ENCODE data around the gene AKAIN1.

AKAIN1 gene

GRCh38 chr18:5196253-5197031, 615 bp downstream of the AKAIN1 start:
- Histone ChIP-seq H2BK5ac (ENCODE audit: low read length) (no peak overlapping the region), H3K9ac (ENCODE audit: low read length) (no peak overlapping the region), H3K4me3 (ENCODE audit: low read length) (no peak overlapping the region), H3K79me1 (ENCODE audit: low read length) (no peaks in the 10 kb centered on the region), H3K23ac (ENCODE audit: low read length) (no peak overlapping the region), H3K79me2 (ENCODE audit: control insufficient read depth, insufficient read depth, low read length) (no peaks in the 10 kb centered on the region), H4K8ac (ENCODE audit: low read depth, low read length) (no peak overlapping the region), H2AK5ac (ENCODE audit: low read length) (no peak overlapping the region), H2BK15ac (replicated peaks; ENCODE audit: low read depth) (no peak overlapping the region), H4K5ac (ENCODE audit: low read length) (no peak overlapping the region), H3K4ac (ENCODE audit: low read depth, low read length) (no peak overlapping the region), H3K36me3 (ENCODE audit: control insufficient read depth, insufficient read depth, low read length) (no peaks in the 10 kb centered on the region), H3K4me1 (ENCODE audit: control insufficient read depth, low read depth, low read length) (no peaks in the 10 kb centered on the region), H3K27ac (ENCODE audit: low read depth, low read length) (no peak overlapping the region), H3K4me2 (ENCODE audit: low read length) (peak overlapping the region; percentile 94), H3K18ac (ENCODE audit: low read length) (no peak overlapping the region), H2BK120ac (ENCODE audit: low read depth, low read length) (no peak overlapping the region), H3K27me3 (ENCODE audit: insufficient read depth, low read length, poor library complexity) (peaks cover 22% of the 10 kb centered on the region), H3K56ac (ENCODE audit: low read length) (no peak overlapping the region)
- WGBS (ENCODE audit: extremely low coverage, insufficient coverage, low lambda C conversion rate), result no CpG with 5 or more reads among the region's 50 CpGs
- peak; percentile 44 for DNase-seq

GRCh38 chr18:5195656-5196055, 1.4 kb downstream of the AKAIN1 start:
- Histone ChIP-seq H3K9ac (ENCODE audit: low read length) (no peak overlapping the region), H2BK120ac (ENCODE audit: low read depth, low read length) (no peak overlapping the region), H2BK15ac (replicated peaks; ENCODE audit: low read depth) (no peak overlapping the region), H3K27ac (ENCODE audit: low read depth, low read length) (no peak overlapping the region), H4K8ac (ENCODE audit: low read depth, low read length) (no peak overlapping the region), H3K27me3 (ENCODE audit: insufficient read depth, low read length, poor library complexity) (peaks cover 22% of the 10 kb centered on the region), H3K18ac (ENCODE audit: low read length) (no peak overlapping the region), H3K4ac (ENCODE audit: low read depth, low read length) (no peak overlapping the region), H4K5ac (ENCODE audit: low read length) (no peak overlapping the region), H3K56ac (ENCODE audit: low read length) (no peak overlapping the region), H3K79me1 (ENCODE audit: low read length) (no peaks in the 10 kb centered on the region), H2AK5ac (ENCODE audit: low read length) (no peak overlapping the region), H3K4me1 (ENCODE audit: control insufficient read depth, low read depth, low read length) (no peaks in the 10 kb centered on the region), H3K79me2 (ENCODE audit: control insufficient read depth, insufficient read depth, low read length) (no peaks in the 10 kb centered on the region), H3K23ac (ENCODE audit: low read length) (no peak overlapping the region), H3K4me2 (ENCODE audit: low read length) (no peak overlapping the region), H2BK5ac (ENCODE audit: low read length) (no peak overlapping the region), H3K4me3 (ENCODE audit: low read length) (no peak overlapping the region), H3K36me3 (ENCODE audit: control insufficient read depth, insufficient read depth, low read length) (no peaks in the 10 kb centered on the region)
- WGBS (ENCODE audit: extremely low coverage, insufficient coverage, low lambda C conversion rate), result no CpG with 5 or more reads among the region's 2 CpGs
- DNase-seq, result peak; percentile 13

- no peak overlapping the region for H3K56ac ChIP-seq (ENCODE audit: low read length)
- no peak overlapping the region for H2BK15ac ChIP-seq (replicated peaks; ENCODE audit: low read depth)
- no peak overlapping the region for H4K8ac ChIP-seq (ENCODE audit: low read depth, low read length)
- H3K4me2 ChIP-seq (ENCODE audit: low read length), result no peak overlapping the region
- H3K4ac ChIP-seq (ENCODE audit: low read depth, low read length), result no peak overlapping the region
- no peak overlapping the region for H3K9ac ChIP-seq (ENCODE audit: low read length)
- no peak overlapping the region for H3K4me3 ChIP-seq (ENCODE audit: low read length)
- H3K36me3 ChIP-seq (ENCODE audit: control insufficient read depth, insufficient read depth, low read length), result no peaks in the 10 kb centered on the region
- no peaks in the 10 kb centered on the region for H3K79me2 ChIP-seq (ENCODE audit: control insufficient read depth, insufficient read depth, low read length)
- H3K27ac ChIP-seq (ENCODE audit: low read depth, low read length), result no peak overlapping the region
- DNase-seq, result no peak
- no peak overlapping the region for H3K18ac ChIP-seq (ENCODE audit: low read length)
- H2BK5ac ChIP-seq (ENCODE audit: low read length), result no peak overlapping the region
- H3K27me3 ChIP-seq (ENCODE audit: insufficient read depth, low read length, poor library complexity), result no peaks in the 10 kb centered on the region
- no peak overlapping the region for H3K23ac ChIP-seq (ENCODE audit: low read length)
- no peak overlapping the region for H4K5ac ChIP-seq (ENCODE audit: low read length)
- H2AK5ac ChIP-seq (ENCODE audit: low read length), result no peak overlapping the region
- H2BK120ac ChIP-seq (ENCODE audit: low read depth, low read length), result no peak overlapping the region
- WGBS (ENCODE audit: extremely low coverage, insufficient coverage, low lambda C conversion rate), result no CpG with 5 or more reads among the region's 3 CpGs
- no peaks in the 10 kb centered on the region for H3K4me1 ChIP-seq (ENCODE audit: control insufficient read depth, low read depth, low read length)
- no peaks in the 10 kb centered on the region for H3K79me1 ChIP-seq (ENCODE audit: low read length)
Measured at GRCh38 chr18:5180254-5180653, 16.8 kb downstream of the AKAIN1 start.

GRCh38 chr18:5178519-5178918, 18.5 kb downstream of the AKAIN1 start:
- Histone ChIP-seq H3K4me3 (ENCODE audit: low read length) (no peak overlapping the region), H3K4me1 (ENCODE audit: control insufficient read depth, low read depth, low read length) (no peaks in the 10 kb centered on the region), H2AK5ac (ENCODE audit: low read length) (no peak overlapping the region), H3K79me1 (ENCODE audit: low read length) (no peaks in the 10 kb centered on the region), H3K79me2 (ENCODE audit: control insufficient read depth, insufficient read depth, low read length) (no peaks in the 10 kb centered on the region), H3K36me3 (ENCODE audit: control insufficient read depth, insufficient read depth, low read length) (no peaks in the 10 kb centered on the region), H4K8ac (ENCODE audit: low read depth, low read length) (no peak overlapping the region), H3K56ac (ENCODE audit: low read length) (no peak overlapping the region), H2BK5ac (ENCODE audit: low read length) (no peak overlapping the region), H3K4ac (ENCODE audit: low read depth, low read length) (no peak overlapping the region), H3K27ac (ENCODE audit: low read depth, low read length) (no peak overlapping the region), H3K23ac (ENCODE audit: low read length) (no peak overlapping the region), H3K18ac (ENCODE audit: low read length) (no peak overlapping the region), H3K27me3 (ENCODE audit: insufficient read depth, low read length, poor library complexity) (no peaks in the 10 kb centered on the region), H4K5ac (ENCODE audit: low read length) (no peak overlapping the region), H2BK15ac (replicated peaks; ENCODE audit: low read depth) (no peak overlapping the region), H3K4me2 (ENCODE audit: low read length) (no peak overlapping the region), H3K9ac (ENCODE audit: low read length) (no peak overlapping the region), H2BK120ac (ENCODE audit: low read depth, low read length) (no peak overlapping the region)
- WGBS (ENCODE audit: extremely low coverage, insufficient coverage, low lambda C conversion rate), result no CpG with 5 or more reads among the region's 1 CpG
- no peak for DNase-seq

- Histone ChIP-seq H3K56ac (ENCODE audit: low read length) (no peak overlapping the region), H2BK5ac (ENCODE audit: low read length) (no peak overlapping the region), H4K8ac (ENCODE audit: low read depth, low read length) (no peak overlapping the region), H3K4me3 (ENCODE audit: low read length) (no peak overlapping the region), H3K4me2 (ENCODE audit: low read length) (no peak overlapping the region), H3K79me2 (ENCODE audit: control insufficient read depth, insufficient read depth, low read length) (no peaks in the 10 kb centered on the region), H2BK120ac (ENCODE audit: low read depth, low read length) (no peak overlapping the region), H3K36me3 (ENCODE audit: control insufficient read depth, insufficient read depth, low read length) (no peaks in the 10 kb centered on the region), H3K23ac (ENCODE audit: low read length) (no peak overlapping the region), H3K27me3 (ENCODE audit: insufficient read depth, low read length, poor library complexity) (no peaks in the 10 kb centered on the region), H3K9ac (ENCODE audit: low read length) (no peak overlapping the region), H3K4me1 (ENCODE audit: control insufficient read depth, low read depth, low read length) (no peaks in the 10 kb centered on the region), H2BK15ac (replicated peaks; ENCODE audit: low read depth) (no peak overlapping the region), H3K27ac (ENCODE audit: low read depth, low read length) (no peak overlapping the region), H3K18ac (ENCODE audit: low read length) (no peak overlapping the region), H3K79me1 (ENCODE audit: low read length) (no peaks in the 10 kb centered on the region), H3K4ac (ENCODE audit: low read depth, low read length) (no peak overlapping the region), H2AK5ac (ENCODE audit: low read length) (no peak overlapping the region), H4K5ac (ENCODE audit: low read length) (no peak overlapping the region)
- WGBS (ENCODE audit: extremely low coverage, insufficient coverage, low lambda C conversion rate), result no CpG with 5 or more reads among the region's 5 CpGs
- DNase-seq, result no peak
Measured at GRCh38 chr18:5175378-5175777, 21.7 kb downstream of the AKAIN1 start.

DNA sequence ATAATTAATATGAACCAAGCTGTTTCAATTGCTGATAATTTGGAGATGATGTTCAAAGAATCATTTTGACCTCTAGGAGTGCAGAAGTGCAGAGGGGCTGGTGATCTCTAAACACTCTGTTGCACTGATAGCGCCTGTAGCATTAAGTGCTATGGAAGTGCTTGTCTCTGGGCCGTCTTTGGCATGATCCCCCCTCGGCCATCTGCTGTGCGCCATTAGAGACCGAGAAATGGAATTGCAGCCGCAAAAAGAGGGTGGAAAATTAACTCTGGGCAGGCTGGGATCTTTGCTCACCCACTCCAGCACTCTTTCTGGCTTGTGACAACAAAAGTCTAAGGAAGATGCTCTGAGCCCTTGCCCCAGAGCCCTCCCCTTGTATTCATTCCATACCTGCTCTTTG, 23.4 kb downstream of the AKAIN1 start:
- no peak for DNase-seq
- H3K4me3 ChIP-seq (ENCODE audit: low read length), result no peak overlapping the region

More for the DNA sequence above, 23.4 kb downstream of the AKAIN1 start:
- no peak overlapping the region for H3K4me2 ChIP-seq (ENCODE audit: low read length)
- no peaks in the 10 kb centered on the region for H3K36me3 ChIP-seq (ENCODE audit: control insufficient read depth, insufficient read depth, low read length)
- no peak overlapping the region for H3K23ac ChIP-seq (ENCODE audit: low read length)
- no peak overlapping the region for H4K8ac ChIP-seq (ENCODE audit: low read depth, low read length)
- H2BK120ac ChIP-seq (ENCODE audit: low read depth, low read length), result no peak overlapping the region
- no peak overlapping the region for H4K5ac ChIP-seq (ENCODE audit: low read length)
- H3K79me2 ChIP-seq (ENCODE audit: control insufficient read depth, insufficient read depth, low read length), result no peaks in the 10 kb centered on the region
- no peak overlapping the region for H3K18ac ChIP-seq (ENCODE audit: low read length)
- no peaks in the 10 kb centered on the region for H3K79me1 ChIP-seq (ENCODE audit: low read length)
- no peaks in the 10 kb centered on the region for H3K27me3 ChIP-seq (ENCODE audit: insufficient read depth, low read length, poor library complexity)
- H3K4ac ChIP-seq (ENCODE audit: low read depth, low read length), result no peak overlapping the region
- H2BK5ac ChIP-seq (ENCODE audit: low read length), result no peak overlapping the region
- no peak overlapping the region for H2AK5ac ChIP-seq (ENCODE audit: low read length)
- H3K27ac ChIP-seq (ENCODE audit: low read depth, low read length), result no peak overlapping the region
- no peak overlapping the region for H2BK15ac ChIP-seq (replicated peaks; ENCODE audit: low read depth)
- H3K56ac ChIP-seq (ENCODE audit: low read length), result no peak overlapping the region
- H3K9ac ChIP-seq (ENCODE audit: low read length), result no peak overlapping the region
- H3K4me1 ChIP-seq (ENCODE audit: control insufficient read depth, low read depth, low read length), result no peaks in the 10 kb centered on the region
- no CpG with 5 or more reads among the region's 6 CpGs for WGBS (ENCODE audit: extremely low coverage, insufficient coverage, low lambda C conversion rate)

Measured in mesendoderm (in vitro differentiated cells).